Esophagus muscularis mucosa (tissue), 4 donors: Measurements from ENCODE around the gene EEA1.
A peak's percentile ranks its signal among the peaks of the same experiment; 100 is the strongest.

ENCODE experiments used
- EP300 ChIP-seq: sonication (generic); formaldehyde crosslinking; IDR thresholded peaks from one replicate; pipeline ENCODE4 v1.6.1; 2017; ENCODE audit warnings: antibody characterized with exemption
- POLR2A ChIP-seq: fragments of 450-650 bp; IDR thresholded peaks from one replicate; pipeline ENCODE4 v1.6.1; 2017; ENCODE audit warnings: antibody characterized with exemption, moderate library complexity, mild to moderate bottlenecking, low read depth
- POLR2AphosphoS5 ChIP-seq, 2 donors: sonication (generic); formaldehyde crosslinking; IDR thresholded peaks; one replicate each; pipeline ENCODE4 v1.6.1; 2017; ENCODE audit warnings: antibody characterized with exemption in 2 of 2
- TF ChIP-seq, protein P1 (sequence below), 3 experiments: fragments of 200-600 bp in 2 of 3; fragments of 450-650 bp in 1 of 3; sonication (generic) in 2 of 3; IDR thresholded peaks; one replicate each; pipeline ENCODE4 v1.5.1; 2017 to 2019; ENCODE audit warnings: antibody characterized with exemption in 3 of 3, mild to moderate bottlenecking in 2 of 3, moderate library complexity in 1 of 3

DNA sequence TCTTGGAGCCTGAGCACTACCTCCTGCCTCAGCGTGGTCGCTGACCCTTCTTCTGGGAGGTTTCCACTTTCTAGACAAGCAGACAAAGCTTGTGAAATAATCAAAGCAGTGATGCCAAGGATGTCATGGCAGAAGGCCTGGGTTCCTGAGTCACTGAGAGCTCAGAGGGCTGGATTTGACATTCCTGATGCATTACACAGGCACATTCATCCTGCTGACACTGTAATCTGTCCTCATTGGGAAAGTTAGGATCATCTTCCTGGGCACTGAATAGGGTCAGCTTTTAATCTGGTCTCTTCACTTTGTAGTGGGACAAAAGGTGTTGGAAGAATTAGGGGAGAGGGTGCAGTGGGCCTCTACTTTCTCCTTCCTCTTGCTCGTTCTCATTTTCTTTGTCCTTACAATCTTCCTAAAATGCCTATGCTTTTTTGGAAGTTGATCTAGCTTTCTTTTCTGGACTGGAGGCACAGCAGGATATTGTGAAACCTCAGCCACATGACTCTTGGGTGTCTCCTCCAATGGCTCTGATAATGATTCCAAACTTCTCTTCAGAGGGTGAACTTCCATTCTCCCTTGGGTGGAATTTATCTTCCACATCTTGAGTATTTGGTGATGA is 29.6 kb downstream of the EEA1 start:
- TF ChIP-seq, protein P1, sequence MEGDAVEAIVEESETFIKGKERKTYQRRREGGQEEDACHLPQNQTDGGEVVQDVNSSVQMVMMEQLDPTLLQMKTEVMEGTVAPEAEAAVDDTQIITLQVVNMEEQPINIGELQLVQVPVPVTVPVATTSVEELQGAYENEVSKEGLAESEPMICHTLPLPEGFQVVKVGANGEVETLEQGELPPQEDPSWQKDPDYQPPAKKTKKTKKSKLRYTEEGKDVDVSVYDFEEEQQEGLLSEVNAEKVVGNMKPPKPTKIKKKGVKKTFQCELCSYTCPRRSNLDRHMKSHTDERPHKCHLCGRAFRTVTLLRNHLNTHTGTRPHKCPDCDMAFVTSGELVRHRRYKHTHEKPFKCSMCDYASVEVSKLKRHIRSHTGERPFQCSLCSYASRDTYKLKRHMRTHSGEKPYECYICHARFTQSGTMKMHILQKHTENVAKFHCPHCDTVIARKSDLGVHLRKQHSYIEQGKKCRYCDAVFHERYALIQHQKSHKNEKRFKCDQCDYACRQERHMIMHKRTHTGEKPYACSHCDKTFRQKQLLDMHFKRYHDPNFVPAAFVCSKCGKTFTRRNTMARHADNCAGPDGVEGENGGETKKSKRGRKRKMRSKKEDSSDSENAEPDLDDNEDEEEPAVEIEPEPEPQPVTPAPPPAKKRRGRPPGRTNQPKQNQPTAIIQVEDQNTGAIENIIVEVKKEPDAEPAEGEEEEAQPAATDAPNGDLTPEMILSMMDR (IDR thresholded peaks at IDR 0.05): no peak
- TF ChIP-seq POLR2AphosphoS5 (IDR thresholded peaks at IDR 0.05) (peak; percentile 65 to 85), EP300 (no peak), POLR2A (no peak)
